H1 (cell line): ENCODE data around the gene MGAT5. TPM values are rescaled to one million over a fixed set of nuclear protein-coding genes. Genes with fewer than 3 reads are reported as not detected.

Source experiments
- HDAC2 ChIP-seq, 2 experiments: fragments of 300-600 bp in 1 of 2; sonication (generic) in 1 of 2; IDR thresholded peaks; 2 replicates each; pipeline ENCODE4 v1.6.1; 2011 to 2012; ENCODE audit warnings: low read depth in 2 of 2, low read length in 2 of 2, mild to moderate bottlenecking in 2 of 2, moderate library complexity in 2 of 2, borderline replicate concordance in 1 of 2, inconsistent platforms in 1 of 2
- JUND ChIP-seq: IDR thresholded peaks from 2 replicates; pipeline ENCODE4 v1.6.1; 2011; ENCODE audit warnings: mild to moderate bottlenecking, improper control_type of control experiment, low read length
- RBBP5 ChIP-seq: IDR thresholded peaks from 2 replicates; pipeline ENCODE4 v1.7.1; 2012; ENCODE audit warnings: low read depth, mild to moderate bottlenecking, inconsistent platforms, low read length, moderate library complexity, borderline replicate concordance
- SP2 ChIP-seq: IDR thresholded peaks from 2 replicates; pipeline ENCODE4 v1.6.1; 2012; ENCODE audit warnings: mild to moderate bottlenecking, low read length, inconsistent platforms
- TEAD4 ChIP-seq: IDR thresholded peaks from 2 replicates; pipeline ENCODE4 v1.6.1; 2012; ENCODE audit warnings: low read depth, low read length, inconsistent platforms, mixed read lengths
- polyA plus RNA-seq, 7 experiments: library from polyadenylated mRNA; depleted of rRNA in 3 of 7; stranded (reverse) in 5 of 7; unstranded in 2 of 7; fragments of >200 nt in 5 of 7; fragments of 200-250 nt in 2 of 7; gene quantifications; 1 replicate in 5 of 7; 2 replicates in 1 of 7; 4 replicates in 1 of 7; pipeline versions ENCODE4 v1.2.1 to v1.2.3, GENCODE V29; 2011 to 2013; ENCODE audit warnings: missing spikeins in 2 of 7, mixed read lengths in 2 of 7
- total RNA-seq: library from RNA; stranded (reverse); fragmentation: NEBNext Ultra II Directional; extraction: Animal tissue kit (Norgen Biotek cat#: 25700); gene quantifications from 2 replicates; pipeline ENCODE4 v1.2.1, GENCODE V29; 2021

The MGAT5 gene
- total and polyA plus RNA-seq, 2 of the 8 experiments (the other 6 are each of a cell fraction or from before 2014, with no cell fraction given): 11.2 to 49.2 TPM

DNA sequence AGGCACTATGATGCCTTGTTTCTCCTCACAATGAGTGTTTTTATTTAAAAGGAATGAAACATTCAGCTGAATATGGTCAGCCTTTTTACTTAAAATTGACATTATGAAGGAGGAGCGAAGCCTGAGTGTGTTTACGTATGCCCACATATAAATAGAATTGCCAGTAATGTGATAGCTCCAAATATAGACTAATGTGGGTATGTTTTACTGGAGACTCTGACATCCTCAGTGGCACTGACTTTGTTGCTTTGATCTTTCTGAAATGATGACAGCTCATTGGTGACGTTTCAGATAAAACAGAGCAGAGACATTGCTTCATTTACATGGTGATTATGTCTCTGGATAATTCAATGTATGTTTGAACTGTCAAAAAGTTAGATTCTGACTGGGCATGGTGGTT lies 167.0 kb downstream of the MGAT5 start (continued):
- TF ChIP-seq SP2 (no peak), RBBP5 (no peak), TEAD4 (no peak), JUND (no peak), HDAC2 (IDR thresholded peaks at IDR 0.05; ENCODE audit: borderline replicate concordance in 1 of 2, low read depth in 2 of 2, low read length in 2 of 2) (no peak)
- TF ChIP-seq, all 59 proteins: peak for 0
